HEK293T (cell line): Measurements from ENCODE around the gene PFN2.

Experiments used
- BHLHE40 ChIP-seq: fragments of 450-650 bp; IDR thresholded peaks from 2 replicates; pipeline ENCODE4 v1.6.1; 2016; ENCODE audit warnings: mild to moderate bottlenecking, moderate library complexity, borderline replicate concordance
- CTBP1 ChIP-seq: fragments of 450-650 bp; IDR thresholded peaks from 2 replicates; pipeline ENCODE4 v1.6.1; 2016; ENCODE audit warnings: borderline replicate concordance
- ELF4 ChIP-seq: fragments of 450-650 bp; IDR thresholded peaks from 2 replicates; pipeline ENCODE4 v1.6.1; 2017; ENCODE audit warnings: antibody characterized with exemption
- FOXK2 ChIP-seq: fragments of 450-650 bp; IDR thresholded peaks from 2 replicates; pipeline ENCODE4 v1.6.1; 2016; ENCODE audit warnings: mild to moderate bottlenecking
- FOXM1 ChIP-seq: fragments of 450-650 bp; IDR thresholded peaks from 2 replicates; pipeline ENCODE4 v1.6.1; 2017; ENCODE audit warnings: mild to moderate bottlenecking, borderline replicate concordance
- HDGF ChIP-seq: fragments of 450-650 bp; IDR thresholded peaks from 2 replicates; pipeline ENCODE4 v1.6.1; 2017; ENCODE audit warnings: antibody characterized with exemption, borderline replicate concordance
- PKNOX1 ChIP-seq: fragments of 450-650 bp; IDR thresholded peaks from 2 replicates; pipeline ENCODE4 v1.6.1; 2016
- SUZ12 ChIP-seq: fragments of 450-650 bp; IDR thresholded peaks from 2 replicates; pipeline ENCODE4 v1.6.1; 2016; ENCODE audit warnings: mild to moderate bottlenecking
- TARDBP ChIP-seq: fragments of 450-650 bp; IDR thresholded peaks from 2 replicates; pipeline ENCODE4 v1.6.1; 2016

- TF ChIP-seq BHLHE40 (no peak), FOXM1 (no peak), TARDBP (no peak), SUZ12 (no peak), HDGF (no peak), FOXK2 (no peak), CTBP1 (no peak), PKNOX1 (no peak), ELF4 (no peak)
Measured at GRCh38 chr3:150000641-150001040, 29.9 kb upstream of the PFN2 start.
